CD14-positive monocyte (primary cell): ENCODE results near the gene GCG. TPM values are rescaled to one million over a fixed set of nuclear protein-coding genes. Genes with fewer than 3 reads are reported as not detected.

Source experiments
- DNase-seq, 3 donors: peaks; one replicate each; pipeline ENCODE4 v3.0.0-alpha.2; 2011 to 2022
- H2AFZ ChIP-seq: 2 replicates; pipeline ENCODE4 v1.6.0; 2012; ENCODE audit warnings: mild to moderate bottlenecking, low read depth, low read length, inconsistent platforms; ENCODE audit not compliant: insufficient read depth, poor library complexity, severe bottlenecking
- H3K27ac ChIP-seq, 2 donors: 1 replicate in 1 of 2; 2 replicates in 1 of 2; pipeline ENCODE4 v1.5.1; 2012 to 2013; ENCODE audit warnings: low read length in 2 of 2, control low read depth in 1 of 2, inconsistent platforms in 1 of 2, low read depth in 1 of 2, mild to moderate bottlenecking in 1 of 2
- H3K27me3 ChIP-seq, 2 donors: one replicate each; pipeline versions ENCODE4 v1.6.0 to v1.6.1; 2011 to 2013; ENCODE audit warnings: low read length in 2 of 2; ENCODE audit not compliant: control insufficient read depth in 2 of 2, insufficient read depth in 2 of 2
- H3K36me3 ChIP-seq, 2 donors: replicated peaks in 1 of 2; 1 replicate in 1 of 2; 2 replicates in 1 of 2; pipeline versions ENCODE4 v1.5.1 to v1.6.1; 2012 to 2013; ENCODE audit warnings: low read length in 2 of 2, control low read depth in 1 of 2, inconsistent platforms in 1 of 2, mild to moderate bottlenecking in 1 of 2; ENCODE audit not compliant: insufficient read depth in 2 of 2, control insufficient read depth in 1 of 2
- H3K4me1 ChIP-seq, 2 donors: 1 replicate in 1 of 2; 2 replicates in 1 of 2; pipeline versions ENCODE4 v1.5.1 to v1.6.1; 2012 to 2013; ENCODE audit warnings: low read length in 2 of 2, control low read depth in 1 of 2, inconsistent platforms in 1 of 2, mild to moderate bottlenecking in 1 of 2, moderate library complexity in 1 of 2; ENCODE audit not compliant: insufficient read depth in 2 of 2, control insufficient read depth in 1 of 2
- H3K4me2 ChIP-seq: replicated peaks from 2 replicates; pipeline ENCODE3; 2012; ENCODE audit warnings: low read length, moderate library complexity, mild to moderate bottlenecking; ENCODE audit not compliant: poor library complexity, severe bottlenecking; ENCODE audit errors: extremely low read depth
- H3K4me3 ChIP-seq, 3 experiments: fragments of 200-600 bp in 1 of 3; sonication (generic) in 1 of 3; replicated peaks in 1 of 3; 1 replicate in 2 of 3; 2 replicates in 1 of 3; pipeline ENCODE4 v1.5.1; 2011 to 2013; ENCODE audit warnings: low read length in 3 of 3, mild to moderate bottlenecking in 3 of 3, control low read depth in 2 of 3, low read depth in 2 of 3, inconsistent platforms in 1 of 3, moderate library complexity in 1 of 3
- H3K79me2 ChIP-seq: 2 replicates; pipeline ENCODE4 v1.6.0; 2012; ENCODE audit warnings: mild to moderate bottlenecking, control low read depth, inconsistent platforms, low read length, moderate library complexity; ENCODE audit not compliant: insufficient read depth
- H3K9ac ChIP-seq: 2 replicates; pipeline ENCODE4 v1.6.0; 2017; ENCODE audit warnings: low read length, mild to moderate bottlenecking; ENCODE audit not compliant: insufficient read depth, poor library complexity, severe bottlenecking
- H3K9me3 ChIP-seq, 2 donors: replicated peaks in 1 of 2; 1 replicate in 1 of 2; 2 replicates in 1 of 2; pipeline versions ENCODE4 v1.5.1 to v1.6.1; 2012 to 2013; ENCODE audit warnings: low read length in 2 of 2, control low read depth in 1 of 2; ENCODE audit not compliant: control insufficient read depth in 1 of 2, insufficient read depth in 1 of 2
- H4K20me1 ChIP-seq: 2 replicates; pipeline ENCODE4 v1.6.0; 2012; ENCODE audit warnings: mild to moderate bottlenecking, low read length, control low read depth, moderate library complexity; ENCODE audit not compliant: insufficient read depth
- H3K27ac Mint-ChIP-seq, 7 donors: one replicate each; pipeline ENCODE4 v1.8.0; 2020; ENCODE audit warnings: mild to moderate bottlenecking in 7 of 7, mixed read lengths in 7 of 7, moderate library complexity in 6 of 7, inconsistent platforms in 2 of 7
- H3K27me3 Mint-ChIP-seq, 3 donors: one replicate each; pipeline ENCODE4 v1.8.0; 2021 to 2022; ENCODE audit warnings: low read depth in 3 of 3, mild to moderate bottlenecking in 3 of 3, mixed read lengths in 3 of 3, moderate library complexity in 3 of 3, inconsistent platforms in 1 of 3
- H3K36me3 Mint-ChIP-seq, 2 donors: one replicate each; pipeline ENCODE4 v1.8.0; 2020; ENCODE audit warnings: mixed read lengths in 2 of 2, inconsistent platforms in 1 of 2, mild to moderate bottlenecking in 1 of 2
- H3K4me1 Mint-ChIP-seq: one replicate; pipeline ENCODE4 v1.8.0; 2020; ENCODE audit warnings: mild to moderate bottlenecking, mixed read lengths
- H3K4me3 Mint-ChIP-seq, 2 donors: one replicate each; pipeline ENCODE4 v1.8.0; 2020; ENCODE audit warnings: mild to moderate bottlenecking in 2 of 2, mixed read lengths in 2 of 2, moderate library complexity in 1 of 2
- H3K9me3 Mint-ChIP-seq, 7 donors: one replicate each; pipeline ENCODE4 v1.8.0; 2020 to 2022; ENCODE audit warnings: mixed read lengths in 7 of 7, mild to moderate bottlenecking in 6 of 7, moderate library complexity in 6 of 7, inconsistent platforms in 2 of 7
- WGBS: methylation state at CpG from one replicate; pipeline ENCODE4 v1.1.5; 2013; ENCODE audit warnings: missing lambda C conversion rate; ENCODE audit not compliant: insufficient coverage; 5-methylcytosine and 5-hydroxymethylcytosine counted together
- intact Hi-C, 2 donors: fragments of 100-400 bp; cut with micrococcal nuclease; formaldehyde crosslinking; loops; one replicate each; pipeline versions ENCODE4 v1.15.0 to v1.15.1; 2023
- polyA minus RNA-seq: library from RNA; depleted of rRNA, polyadenylated mRNA; stranded (reverse); fragments of >200 nt; gene quantifications from 2 replicates; pipeline ENCODE4 v1.2.3, GENCODE V29; 2012
- polyA plus RNA-seq, 3 donors: library from polyadenylated mRNA; depleted of rRNA in 1 of 3; unstranded in 2 of 3; stranded (reverse) in 1 of 3; fragments of 300-500 nt in 2 of 3; fragments of >200 nt in 1 of 3; fragmentation: Illumina TruSeq in 2 of 3; gene quantifications; 1 replicate in 2 of 3; 2 replicates in 1 of 3; pipeline ENCODE4 v1.2.3, GENCODE V29; 2012 to 2021
- total RNA-seq, 12 experiments: library from RNA in 1 of 12; stranded (reverse) in 1 of 12; fragments of 120-200 nt in 1 of 12; gene quantifications; one replicate each; pipeline ENCODE4 v1.2.4 and lab custom pipeline; 2013 to 2026; ENCODE audit warnings: mixed read lengths in 6 of 12, inconsistent platforms in 1 of 12
- TF ChIP-seq, protein P1 (sequence below): fragments of 200-600 bp; IDR thresholded peaks from one replicate; pipeline ENCODE4 v1.8.0; 2022; ENCODE audit warnings: antibody characterized with exemption, mild to moderate bottlenecking

GCG gene
- not detected for total RNA-seq (2013)
- not detected for polyA plus RNA-seq
- not detected in 2 replicates for polyA minus RNA-seq
- total RNA-seq (lab: John Stamatoyannopoulos, UW): 0 to 1.6 (median 0.05) reads per million in 11 experiments

DNA sequence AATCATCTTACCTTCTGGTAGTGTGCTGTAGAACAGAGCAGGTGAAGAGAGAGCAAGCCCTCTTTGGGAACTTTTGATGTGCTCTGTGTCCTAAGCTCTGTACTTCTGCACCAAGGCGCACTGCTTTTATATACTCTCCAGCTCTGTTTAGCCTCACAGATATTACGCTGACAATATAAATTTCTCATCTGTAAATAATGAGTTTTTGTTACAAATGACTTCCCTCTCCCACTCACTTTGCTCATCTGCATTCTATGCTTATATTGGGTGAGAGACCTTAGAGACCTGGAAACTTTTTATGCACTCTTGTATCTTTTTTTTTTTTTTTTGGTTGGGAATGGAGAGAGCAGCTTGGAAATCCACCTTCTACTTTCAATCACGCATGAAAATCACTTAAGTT is at the start of gene GCG:
Gene GCG (minus strand): TSS at position 101 of the 400 bp plus-strand sequence. CDS start 3,069 bp downstream, outside the sequence.
- Histone ChIP-seq H4K20me1 (no peaks in the 10 kb centered on the region), H3K36me3 (no peaks in the 10 kb centered on the region), H3K79me2 (no peaks in the 10 kb centered on the region), H3K4me1 (no peaks in the 10 kb centered on the region), H3K9ac (no peak within 1 kb of the TSS), H3K9me3 (no peaks in the 10 kb centered on the region), H3K27ac (no peak within 1 kb of the TSS), H2AFZ (no peak within 1 kb of the TSS), H3K4me3 (no peak within 1 kb of the TSS), H3K4me2 (no peak within 1 kb of the TSS), H3K27me3 (peaks cover 0 to 6% of the 10 kb centered on the region in 2 donors)
- Mint-ChIP-seq H3K27me3 (peaks cover 0 to 8% (median 5%) of the 10 kb centered on the region in 3 donors), H3K27ac (no peak within 1 kb of the TSS), H3K4me3 (no peak within 1 kb of the TSS), H3K9me3 (no peaks in the 10 kb centered on the region), H3K36me3 (no peaks in the 10 kb centered on the region), H3K4me1 (peaks cover 5% of the 10 kb centered on the region)
- TF ChIP-seq, protein P1, sequence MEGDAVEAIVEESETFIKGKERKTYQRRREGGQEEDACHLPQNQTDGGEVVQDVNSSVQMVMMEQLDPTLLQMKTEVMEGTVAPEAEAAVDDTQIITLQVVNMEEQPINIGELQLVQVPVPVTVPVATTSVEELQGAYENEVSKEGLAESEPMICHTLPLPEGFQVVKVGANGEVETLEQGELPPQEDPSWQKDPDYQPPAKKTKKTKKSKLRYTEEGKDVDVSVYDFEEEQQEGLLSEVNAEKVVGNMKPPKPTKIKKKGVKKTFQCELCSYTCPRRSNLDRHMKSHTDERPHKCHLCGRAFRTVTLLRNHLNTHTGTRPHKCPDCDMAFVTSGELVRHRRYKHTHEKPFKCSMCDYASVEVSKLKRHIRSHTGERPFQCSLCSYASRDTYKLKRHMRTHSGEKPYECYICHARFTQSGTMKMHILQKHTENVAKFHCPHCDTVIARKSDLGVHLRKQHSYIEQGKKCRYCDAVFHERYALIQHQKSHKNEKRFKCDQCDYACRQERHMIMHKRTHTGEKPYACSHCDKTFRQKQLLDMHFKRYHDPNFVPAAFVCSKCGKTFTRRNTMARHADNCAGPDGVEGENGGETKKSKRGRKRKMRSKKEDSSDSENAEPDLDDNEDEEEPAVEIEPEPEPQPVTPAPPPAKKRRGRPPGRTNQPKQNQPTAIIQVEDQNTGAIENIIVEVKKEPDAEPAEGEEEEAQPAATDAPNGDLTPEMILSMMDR: no peak
- intact Hi-C loops: no loop called here
- DNase-seq: no peak
- WGBS: no CpG with 5 or more reads among the region's 3 CpGs

DNA sequence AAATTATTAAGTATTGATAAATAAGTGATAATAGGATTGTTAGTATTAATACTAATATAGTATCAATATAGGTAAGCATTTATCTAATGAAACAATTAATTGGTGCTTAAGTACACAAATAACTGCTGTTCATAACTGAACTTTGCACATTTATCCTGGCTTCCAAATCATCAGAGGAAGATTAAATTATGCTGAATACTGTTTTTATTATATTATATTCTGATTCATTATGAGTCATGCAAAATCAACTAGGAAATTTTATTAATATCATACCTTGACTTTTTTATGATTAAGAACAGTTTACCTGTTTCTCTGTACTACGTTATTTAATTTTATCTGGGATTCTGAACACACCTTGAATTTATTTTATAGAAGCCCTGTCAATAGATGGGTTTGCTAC is 48.6 kb upstream of the GCG start:
- Histone ChIP-seq H3K4me2 (no peak overlapping the region), H3K4me1 (no peaks in the 10 kb centered on the region), H4K20me1 (no peaks in the 10 kb centered on the region), H2AFZ (no peak overlapping the region), H3K4me3 (no peak overlapping the region), H3K27ac (no peak overlapping the region), H3K27me3 (no peaks in the 10 kb centered on the region), H3K79me2 (no peaks in the 10 kb centered on the region), H3K9ac (no peak overlapping the region), H3K36me3 (no peaks in the 10 kb centered on the region), H3K9me3 (no peaks in the 10 kb centered on the region)
- TF ChIP-seq, protein P1: no peak
- no peaks in the 10 kb centered on the region for H3K27me3 Mint-ChIP-seq
- no peak overlapping the region for H3K27ac Mint-ChIP-seq
- peaks cover 0 to 2% (median 0%) of the 10 kb centered on the region in 7 donors for H3K9me3 Mint-ChIP-seq
- DNase-seq: no peak
- intact Hi-C loops: no loop called here
- no peaks in the 10 kb centered on the region for H3K36me3 Mint-ChIP-seq
- no CpG with 5 or more reads among the region's 1 CpG for WGBS
- H3K4me3 Mint-ChIP-seq: no peak overlapping the region
- H3K4me1 Mint-ChIP-seq: no peaks in the 10 kb centered on the region
